HG03521 (cell line): ENCODE measurements around the gene USP17L20.
"Not testable (repeated sequence)": the region's sequence is repeated elsewhere in the genome, so short reads cannot be mapped to it uniquely, and the experiment has no call there.

Experiments
- ATAC-seq: cut with Tn5 transposase; IDR thresholded peaks from one replicate; pipeline ENCODE4 v1.9.1; 2021; ENCODE audit warnings: mild to moderate bottlenecking, moderate library complexity; ENCODE audit not compliant: unreplicated experiment

The USP17L20 gene

GRCh38 chr4:9257824-9258223 is at the start of gene USP17L20:
TSS of gene USP17L20 (plus strand) at chr4:9258124. CDS start at chr4:9258124, 0 bp downstream.
- not testable (repeated sequence) for ATAC-seq

- not testable (repeated sequence) for ATAC-seq
Measured at GRCh38 chr4:9210357-9210756, 47.6 kb upstream of the USP17L20 start, which contains the start of gene USP17L10. TSS of gene USP17L10 (plus strand) at chr4:9210657. CDS start at chr4:9210657, 0 bp downstream.

GRCh38 chr4:9214701-9215100 is 43.2 kb upstream of the USP17L20 start:
- ATAC-seq = not testable (repeated sequence)

- ATAC-seq = not testable (repeated sequence)
Measured at GRCh38 chr4:9215105-9215504, 42.8 kb upstream of the USP17L20 start, which contains the start of gene USP17L11. TSS of gene USP17L11 (plus strand) at chr4:9215405. CDS start at chr4:9215405, 0 bp downstream.

DNA sequence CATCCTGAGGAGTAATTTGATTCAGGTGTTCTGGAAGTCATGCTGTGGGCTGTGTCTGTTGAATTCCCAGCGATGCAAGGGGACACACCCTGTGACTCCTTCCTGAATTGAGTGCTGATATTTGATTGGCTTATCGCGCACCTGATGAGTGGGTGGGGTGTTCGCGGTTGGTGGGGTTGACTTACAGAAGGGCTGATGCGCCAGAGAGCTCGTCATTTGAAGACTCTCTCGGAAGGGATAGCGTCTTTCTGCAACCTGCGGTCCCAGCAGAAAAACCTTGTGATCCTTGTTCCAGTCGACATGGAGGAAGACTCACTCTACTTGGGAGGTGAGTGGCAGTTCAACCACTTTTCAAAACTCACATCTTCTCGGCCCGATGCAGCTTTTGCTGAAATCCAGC is 38.1 kb upstream of the USP17L20 start, which contains the start of gene USP17L12:
Gene USP17L12, plus strand, starts transcription at position 301 of the 400 bp plus-strand sequence. Its CDS starts 0 bp downstream, at position 301.
- ATAC-seq = not testable (repeated sequence)

- not testable (repeated sequence) for ATAC-seq
Measured at GRCh38 chr4:9224596-9224995, 33.3 kb upstream of the USP17L20 start, which contains the start of gene USP17L13. TSS of gene USP17L13 (plus strand) at chr4:9224896. CDS start at chr4:9224896, 0 bp downstream.

GRCh38 chr4:9230249-9230648 is 27.7 kb upstream of the USP17L20 start:
- not testable (repeated sequence) for ATAC-seq

- not testable (repeated sequence) for ATAC-seq
Measured at GRCh38 chr4:9234085-9234484, 23.8 kb upstream of the USP17L20 start, which contains the start of gene USP17L15. TSS of gene USP17L15 (plus strand) at chr4:9234385. CDS start at chr4:9234385, 0 bp downstream.

- ATAC-seq = not testable (repeated sequence)
Measured at GRCh38 chr4:9238461-9238860, 19.5 kb upstream of the USP17L20 start.

DNA sequence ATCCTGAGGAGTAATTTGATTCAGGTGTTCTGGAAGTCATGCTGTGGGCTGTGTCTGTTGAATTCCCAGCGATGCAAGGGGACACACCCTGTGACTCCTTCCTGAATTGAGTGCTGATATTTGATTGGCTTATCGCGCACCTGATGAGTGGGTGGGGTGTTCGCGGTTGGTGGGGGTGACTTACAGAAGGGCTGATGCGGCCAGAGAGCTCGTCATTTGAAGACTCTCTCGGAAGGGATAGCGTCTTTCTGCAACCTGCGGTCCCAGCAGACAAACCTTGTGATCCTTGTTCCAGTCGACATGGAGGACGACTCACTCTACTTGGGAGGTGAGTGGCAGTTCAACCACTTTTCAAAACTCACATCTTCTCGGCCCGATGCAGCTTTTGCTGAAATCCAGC is 14.3 kb upstream of the USP17L20 start, which contains the start of gene USP17L17:
Gene USP17L17, plus strand, starts transcription at position 301 of the 400 bp plus-strand sequence. Its CDS starts 0 bp downstream, at position 301.
- ATAC-seq = not testable (repeated sequence)

- ATAC-seq = not testable (repeated sequence)
Measured at GRCh38 chr4:9247953-9248680, 9.8 kb upstream of the USP17L20 start, which contains the start of gene USP17L18. TSS of gene USP17L18 (plus strand) at chr4:9248630. CDS start at chr4:9248630, 0 bp downstream.

DNA sequence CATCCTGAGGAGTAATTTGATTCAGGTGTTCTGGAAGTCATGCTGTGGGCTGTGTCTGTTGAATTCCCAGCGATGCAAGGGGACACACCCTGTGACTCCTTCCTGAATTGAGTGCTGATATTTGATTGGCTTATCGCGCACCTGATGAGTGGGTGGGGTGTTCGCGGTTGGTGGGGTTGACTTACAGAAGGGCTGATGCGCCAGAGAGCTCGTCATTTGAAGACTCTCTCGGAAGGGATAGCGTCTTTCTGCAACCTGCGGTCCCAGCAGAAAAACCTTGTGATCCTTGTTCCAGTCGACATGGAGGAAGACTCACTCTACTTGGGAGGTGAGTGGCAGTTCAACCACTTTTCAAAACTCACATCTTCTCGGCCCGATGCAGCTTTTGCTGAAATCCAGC is 4.8 kb upstream of the USP17L20 start, which contains the start of gene USP17L19:
Gene USP17L19, plus strand, starts transcription at position 301 of the 400 bp plus-strand sequence. Its CDS starts 0 bp downstream, at position 301.
- not testable (repeated sequence) for ATAC-seq

- not testable (repeated sequence) for ATAC-seq
Measured at GRCh38 chr4:9262572-9262971, 4.6 kb downstream of the USP17L20 start, which contains the start of gene USP17L21. TSS of gene USP17L21 (plus strand) at chr4:9262872. CDS start at chr4:9262872, 0 bp downstream.

- ATAC-seq = not testable (repeated sequence)
Measured at GRCh38 chr4:9267319-9267718, 9.4 kb downstream of the USP17L20 start, which contains the start of gene USP17L22. TSS of gene USP17L22 (plus strand) at chr4:9267619. CDS start at chr4:9267619, 0 bp downstream.

GRCh38 chr4:9271719-9272118 is 13.8 kb downstream of the USP17L20 start:
- ATAC-seq = not testable (repeated sequence)
